HG02981 (cell line): Measurements from ENCODE around the gene PDE2A.
"Not testable (repeated sequence)": the region's sequence is repeated elsewhere in the genome, so short reads cannot be mapped to it uniquely, and the experiment has no call there.

Experiments
- ATAC-seq: cut with Tn5 transposase; IDR thresholded peaks from one replicate; pipeline ENCODE4 v1.9.1; 2021; ENCODE audit warnings: mild to moderate bottlenecking, moderate library complexity; ENCODE audit not compliant: unreplicated experiment

Gene PDE2A

DNA sequence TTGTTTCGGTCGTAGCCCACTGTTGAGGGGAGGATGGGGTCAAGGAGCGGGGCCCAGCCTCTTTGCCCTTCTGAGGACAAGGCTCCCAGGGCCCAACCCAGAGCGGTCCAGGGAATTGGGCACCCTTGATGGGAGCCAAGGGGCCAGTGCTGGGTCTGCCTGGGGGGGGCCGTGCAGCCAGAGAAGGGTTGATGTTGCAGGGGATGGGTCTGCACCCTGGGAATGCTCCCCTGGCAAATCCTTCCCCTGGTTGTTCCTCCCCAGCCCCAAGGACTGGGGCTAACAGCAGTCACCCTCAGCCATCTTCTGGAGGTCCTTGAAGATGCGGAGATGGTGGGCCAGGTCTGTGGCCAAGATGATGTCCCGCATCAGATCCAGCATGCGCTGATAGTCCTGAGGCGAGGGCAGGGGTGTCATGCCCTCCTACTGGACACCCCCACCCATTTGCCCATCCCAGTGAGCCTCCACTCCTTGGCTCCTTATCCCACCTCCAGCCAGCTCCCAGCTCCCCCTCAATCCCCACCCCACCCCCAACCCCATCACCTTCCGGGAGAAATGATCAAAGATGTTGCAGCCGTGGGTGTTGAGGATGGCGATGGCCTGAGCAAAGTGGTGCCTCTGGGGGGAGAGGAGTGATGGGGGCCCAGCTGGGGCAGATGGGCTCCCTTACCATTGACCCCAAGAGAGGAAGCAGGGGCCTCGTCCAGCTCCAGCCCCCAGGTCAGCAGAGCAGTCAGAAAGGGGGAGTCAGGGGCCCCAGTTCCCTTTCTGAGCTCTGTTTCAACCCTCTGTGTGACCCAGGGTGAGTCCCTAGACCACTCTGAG lies 95.0 kb downstream of the PDE2A start:
- ATAC-seq: no peak

DNA sequence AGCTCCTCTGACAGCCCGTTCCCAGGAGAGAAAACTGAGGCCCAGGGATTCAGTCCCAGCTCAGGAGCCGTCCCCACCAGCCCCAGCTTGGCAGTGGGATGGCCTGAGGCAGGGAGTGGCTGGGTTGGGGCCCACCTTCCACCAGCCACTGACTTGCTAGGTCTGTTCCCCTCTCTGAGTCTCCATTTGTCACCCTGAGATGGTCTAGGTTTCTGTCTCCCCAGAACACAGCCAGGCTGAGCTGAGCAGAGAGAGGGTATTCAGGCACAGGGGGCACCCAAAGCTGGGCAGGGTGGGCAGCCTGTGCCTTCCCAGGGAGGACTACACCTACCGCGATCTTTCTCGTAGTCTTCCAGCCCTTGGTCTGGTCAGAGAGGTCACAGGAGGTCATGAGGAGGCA lies 95.7 kb downstream of the PDE2A start:
- ATAC-seq: no peak

DNA sequence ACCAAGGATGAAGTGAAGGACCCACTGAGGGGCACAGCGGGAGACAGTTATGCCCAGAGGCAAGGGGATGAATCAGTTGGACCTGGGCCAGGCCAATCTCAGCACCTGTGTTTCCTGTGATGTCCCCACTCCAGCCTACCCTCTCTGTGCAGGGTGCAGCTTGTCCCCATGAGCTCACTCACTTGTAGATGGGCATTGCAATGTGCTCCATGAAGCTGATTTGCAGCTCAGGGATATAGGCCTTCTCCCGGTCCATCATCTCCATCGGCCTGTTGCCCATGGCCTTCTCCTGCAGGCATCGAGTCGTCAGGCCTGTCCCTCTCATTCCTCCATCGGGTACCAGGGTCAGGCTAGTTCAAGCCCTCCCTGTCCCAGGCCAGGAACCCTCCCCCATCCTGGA lies 96.2 kb downstream of the PDE2A start:
- no peak for ATAC-seq

DNA sequence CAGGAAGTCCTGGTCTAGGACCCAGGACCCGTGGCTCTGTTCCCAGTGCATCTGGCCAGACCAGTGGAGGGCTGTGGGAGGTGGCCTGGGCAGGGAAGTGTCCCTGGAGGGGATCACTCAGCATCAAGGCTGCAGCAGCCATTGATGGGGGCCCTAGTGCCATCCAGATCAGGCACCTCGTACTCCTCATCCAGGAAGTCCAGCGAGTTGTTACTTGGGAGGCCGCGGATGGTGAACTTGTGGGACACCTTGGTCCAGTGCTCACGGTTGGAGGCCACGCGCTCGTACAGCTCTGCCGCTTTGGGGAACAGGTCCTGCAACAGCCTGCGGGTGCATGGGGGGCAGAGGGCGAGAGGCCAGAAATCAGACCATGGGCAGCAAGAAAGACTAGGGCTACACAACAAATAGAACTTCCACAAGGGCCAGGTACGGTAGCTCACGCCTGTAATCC lies 96.9 kb downstream of the PDE2A start:
- no peak for ATAC-seq

DNA sequence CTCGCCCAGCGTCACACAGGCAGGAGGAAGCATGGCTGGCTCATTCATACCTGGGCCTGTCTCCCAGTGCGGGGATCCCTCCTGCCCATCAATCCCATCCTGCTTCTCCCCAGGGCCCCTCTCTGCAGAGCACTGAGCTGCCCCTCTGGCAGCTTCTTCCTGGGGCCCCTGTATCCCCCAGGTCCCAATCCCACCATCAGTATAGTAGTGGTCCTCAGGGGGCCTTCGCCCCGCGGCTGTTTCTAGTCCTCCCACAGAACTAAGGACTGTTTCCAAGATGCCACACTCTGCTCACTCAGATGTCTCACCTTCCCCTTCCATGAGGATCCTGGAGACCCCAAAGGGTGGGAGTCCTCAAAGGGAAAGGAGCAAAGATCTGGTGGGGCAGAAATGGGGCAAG lies 97.6 kb downstream of the PDE2A start:
- no peak for ATAC-seq

DNA sequence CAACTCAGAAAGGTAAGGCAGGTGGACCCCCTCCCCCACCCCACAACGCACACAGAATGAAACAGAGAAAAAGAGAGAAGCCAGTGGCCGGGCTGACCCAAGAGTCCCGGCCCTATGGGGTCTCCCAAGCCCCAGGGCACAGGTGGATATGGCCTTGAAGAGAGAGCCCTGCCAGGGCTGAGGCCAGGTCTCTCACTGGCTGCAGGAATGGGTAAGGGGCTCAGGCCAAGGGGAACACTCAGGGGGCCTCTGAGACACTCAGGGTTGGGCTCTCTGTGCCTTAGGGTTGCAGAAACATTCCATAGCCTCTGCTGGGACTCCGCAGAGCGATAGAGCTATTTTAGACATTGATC lies 98.0 kb downstream of the PDE2A start:
- no peak for ATAC-seq

DNA sequence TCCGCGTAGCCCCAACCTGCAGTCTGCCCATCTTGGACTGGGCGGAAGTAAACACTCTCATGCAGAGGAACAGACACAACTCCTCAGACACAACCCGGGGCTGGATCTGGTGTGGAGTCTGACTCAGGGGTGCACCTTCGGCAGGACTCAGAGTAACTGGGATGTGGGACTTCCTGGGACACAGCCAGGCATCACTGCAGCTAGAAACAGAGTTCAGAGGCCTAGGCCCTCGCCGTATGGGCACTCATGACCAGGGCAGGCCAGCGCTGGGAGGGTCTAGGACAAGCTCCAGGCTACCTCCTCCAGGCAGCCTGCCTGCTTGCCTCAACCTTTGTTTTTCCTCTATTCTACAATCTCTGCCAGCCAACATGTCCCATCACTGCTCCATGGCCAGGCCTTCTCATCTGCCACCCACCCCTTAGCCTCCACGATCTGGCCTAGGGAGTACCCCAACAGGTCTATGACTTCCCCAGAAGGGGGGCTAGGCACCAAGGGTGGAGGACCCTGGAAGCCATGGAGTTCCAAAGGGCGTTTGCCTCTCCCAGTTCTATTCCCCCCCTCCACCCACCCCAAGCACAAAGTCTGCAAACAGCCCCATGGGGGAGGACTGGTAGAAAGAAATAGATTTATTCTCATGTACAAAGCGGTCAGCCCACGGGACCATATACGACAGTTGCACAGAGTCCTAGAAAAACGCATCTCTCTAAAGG lies 98.5 kb downstream of the PDE2A start:
- no peak for ATAC-seq

DNA sequence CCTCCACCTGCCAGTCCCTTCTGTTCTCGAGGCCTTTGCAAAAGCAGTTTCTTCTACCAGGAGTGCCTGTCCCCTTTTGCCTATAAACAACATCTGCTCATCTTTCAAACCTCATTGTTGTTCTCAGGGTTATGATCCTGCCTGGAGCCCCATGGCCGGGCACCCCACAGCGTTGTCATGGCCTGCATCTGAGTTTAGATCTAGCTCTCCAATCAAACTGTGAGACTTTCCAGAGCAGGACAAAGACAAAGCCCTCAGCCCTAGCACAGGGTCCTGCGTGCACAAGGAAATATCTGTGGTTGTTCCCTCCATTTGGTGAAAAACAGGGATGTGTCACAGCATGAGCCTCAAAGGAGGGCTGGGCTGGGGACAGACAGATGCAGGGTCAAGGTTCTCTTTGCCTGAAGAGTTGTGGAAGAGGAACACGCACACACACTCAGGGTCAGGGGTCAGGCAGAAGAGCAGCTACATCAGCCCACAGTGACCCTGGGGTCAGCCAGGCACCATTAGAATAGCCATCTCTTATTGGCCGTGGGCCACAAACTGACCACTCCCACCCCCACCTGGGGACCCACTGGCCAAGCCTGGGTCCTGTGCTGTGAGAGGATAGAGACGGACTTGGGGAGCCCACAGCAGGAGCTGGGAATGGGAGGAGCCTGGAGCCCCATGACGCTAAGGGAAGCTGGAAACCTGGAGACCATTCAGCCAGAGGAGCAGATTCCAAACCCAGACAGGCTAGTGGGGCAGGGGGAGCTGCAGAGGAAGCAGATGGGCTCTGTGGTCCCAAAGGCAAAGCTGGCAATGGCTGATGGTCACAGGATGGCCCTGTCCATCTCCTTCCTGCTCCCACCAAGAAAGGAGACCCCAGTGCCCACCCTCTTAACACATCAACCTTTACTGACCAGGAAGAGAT lies 99.4 kb downstream of the PDE2A start:
- no peak for ATAC-seq

DNA sequence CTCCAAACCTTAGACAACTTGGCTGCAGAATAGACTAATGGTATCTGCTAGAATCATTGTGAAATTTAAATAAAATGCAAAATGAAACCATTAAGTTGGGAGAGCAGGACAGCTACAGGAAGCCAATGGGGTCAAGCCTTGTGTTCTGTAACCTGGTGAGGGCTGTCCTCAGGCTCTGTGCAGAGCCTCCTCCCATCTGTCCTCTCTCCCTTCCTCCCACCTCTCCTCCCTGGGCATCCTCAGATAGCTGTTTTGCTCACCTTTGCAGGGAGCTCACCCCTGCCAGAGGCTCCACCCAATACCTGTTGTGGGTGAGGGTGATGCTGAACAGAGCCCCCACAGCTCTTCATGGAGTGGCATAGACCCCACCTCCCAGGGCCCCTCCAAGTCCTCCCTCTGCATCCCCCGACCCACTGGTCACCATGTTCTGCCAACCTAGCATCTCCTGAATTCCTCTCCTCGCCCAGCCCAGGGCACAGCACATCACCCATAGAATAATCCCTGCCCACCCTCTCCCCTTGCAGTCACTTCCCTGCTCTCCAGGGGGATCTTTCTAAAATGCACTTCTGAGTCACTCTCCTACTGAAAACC lies 100.3 kb downstream of the PDE2A start:
- no peak for ATAC-seq

DNA sequence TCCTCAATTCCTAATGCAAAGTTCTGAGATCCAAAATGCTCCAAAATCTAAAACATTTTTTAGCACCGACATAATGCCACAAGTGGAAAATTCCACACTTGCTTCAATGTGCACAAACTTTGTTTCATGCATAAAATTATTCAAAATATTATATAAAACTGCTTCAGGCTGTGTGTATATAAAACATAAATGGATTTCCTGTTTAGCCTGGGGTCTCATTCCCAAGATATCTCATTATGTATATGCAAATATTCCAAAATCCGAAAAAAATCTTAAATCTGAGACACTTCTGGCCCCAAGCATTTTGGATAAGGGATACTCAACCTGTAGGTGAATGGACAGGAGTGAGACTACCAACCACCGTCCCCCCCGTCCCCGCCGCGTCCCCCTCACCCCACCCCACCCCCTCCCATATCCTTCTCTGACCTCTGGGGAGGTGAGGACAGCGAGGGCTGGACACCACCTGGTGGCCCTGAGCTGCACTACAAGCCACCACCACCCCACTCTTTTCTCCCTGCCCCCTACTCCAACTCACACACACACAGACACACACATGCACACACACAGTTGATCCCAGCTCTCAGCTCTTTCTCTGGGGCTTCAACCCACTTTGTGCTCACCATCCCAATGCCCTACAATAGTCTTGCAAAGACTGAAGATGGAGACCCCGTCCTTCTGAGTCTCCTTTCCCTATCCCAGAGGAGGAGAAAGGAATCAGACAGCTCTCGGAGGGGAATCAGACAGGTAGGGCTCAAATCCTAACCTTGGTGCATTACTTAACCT lies 101.0 kb downstream of the PDE2A start:
- ATAC-seq: no peak

DNA sequence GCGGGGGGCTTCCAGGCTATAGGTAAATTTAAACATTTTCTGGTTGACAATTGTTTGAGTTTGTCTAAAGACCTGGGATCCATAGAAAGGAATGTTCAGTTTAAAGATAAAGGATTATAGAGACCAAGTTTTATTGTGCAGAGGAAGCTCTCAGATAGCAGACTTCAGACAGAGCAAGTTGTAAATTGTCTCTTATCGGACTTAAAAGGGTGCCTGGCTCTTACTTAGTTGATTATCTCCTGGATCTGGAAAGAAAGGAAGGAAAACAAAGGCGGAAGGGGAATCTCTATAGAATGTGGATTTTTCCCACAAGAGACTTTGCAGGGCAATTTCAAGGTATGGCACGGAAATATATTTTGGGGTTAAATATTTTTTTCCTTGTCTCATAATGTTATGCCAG lies 101.7 kb downstream of the PDE2A start:
- ATAC-seq: not testable (repeated sequence)

DNA sequence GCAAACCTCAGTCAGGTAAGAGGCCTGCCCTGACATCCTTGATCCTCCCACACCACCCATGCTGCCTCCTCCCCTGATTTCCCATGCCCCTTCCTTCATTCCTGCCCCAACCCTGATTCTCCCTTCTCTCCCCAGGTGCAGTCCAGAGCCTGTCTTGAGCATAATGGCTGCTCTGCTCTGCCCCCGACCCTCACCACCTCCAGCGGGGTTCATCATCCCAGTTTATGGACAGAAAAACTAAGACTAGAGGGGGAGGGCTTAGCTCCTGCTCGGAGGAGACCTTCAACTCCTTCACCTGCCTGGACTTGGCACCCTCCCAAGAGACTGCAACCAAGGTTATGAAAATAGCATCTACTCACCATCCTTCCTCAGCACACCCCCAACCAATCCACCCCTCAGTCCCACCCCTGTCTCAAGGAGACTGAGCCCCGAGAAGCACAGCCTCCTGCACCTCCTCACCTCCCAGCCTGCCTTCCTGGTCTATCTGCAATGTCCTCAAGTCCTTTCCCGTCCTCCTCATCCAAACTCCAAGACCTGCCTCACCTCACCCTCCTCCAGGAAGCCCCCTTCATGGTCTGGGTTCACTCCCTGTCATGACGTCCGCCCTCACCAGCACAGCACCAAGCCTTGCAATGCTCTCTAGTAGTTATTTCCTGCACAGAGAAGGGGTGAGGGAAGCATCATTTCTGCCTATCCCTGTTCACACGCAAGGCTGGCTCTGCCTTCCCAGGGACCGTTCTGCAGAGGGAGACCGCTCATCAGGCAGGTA lies 103.1 kb downstream of the PDE2A start:
- ATAC-seq: no peak

DNA sequence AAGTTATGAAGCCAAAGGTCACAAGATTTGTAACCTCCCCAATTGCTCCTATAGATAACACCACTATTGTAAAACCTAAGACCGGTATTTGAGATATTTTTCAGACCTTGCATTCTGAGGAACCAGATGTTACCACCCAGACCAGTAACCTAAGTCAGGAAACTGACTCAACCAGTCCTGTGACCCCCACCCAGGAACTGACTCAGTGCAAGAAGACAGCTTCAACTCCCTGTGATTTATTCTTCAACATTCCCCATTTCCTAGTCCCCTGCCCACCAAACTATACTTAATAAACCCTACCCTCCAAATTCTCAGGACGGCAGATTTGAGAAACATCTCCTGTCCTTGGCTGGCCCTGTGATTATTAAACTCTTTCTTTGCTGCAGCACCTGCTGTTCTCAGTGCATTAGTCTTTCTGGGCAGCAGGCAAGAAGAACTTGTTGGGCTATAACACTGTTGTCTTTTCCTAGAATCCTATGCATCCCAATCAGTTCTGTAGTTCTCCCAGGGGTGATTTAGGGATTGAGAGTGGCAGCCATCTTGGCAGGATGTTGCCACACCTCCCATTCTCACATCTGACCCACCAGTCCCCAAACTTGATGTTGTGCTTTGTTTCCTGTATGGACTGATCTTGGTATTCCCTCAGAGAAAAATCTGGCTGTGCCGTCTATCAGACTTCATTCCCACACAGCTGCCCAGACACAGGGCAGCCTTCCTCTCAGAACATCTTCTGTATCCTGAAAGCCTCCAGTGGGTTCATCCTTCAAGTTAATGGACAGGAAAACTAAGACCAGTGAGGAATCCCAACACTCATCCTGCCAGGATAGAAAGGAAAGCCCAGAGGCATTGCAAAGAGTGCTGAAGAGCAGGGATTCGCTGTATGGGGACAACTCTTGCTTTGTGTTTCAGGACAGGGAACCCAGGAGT lies 104.0 kb downstream of the PDE2A start:
- no peak for ATAC-seq

DNA sequence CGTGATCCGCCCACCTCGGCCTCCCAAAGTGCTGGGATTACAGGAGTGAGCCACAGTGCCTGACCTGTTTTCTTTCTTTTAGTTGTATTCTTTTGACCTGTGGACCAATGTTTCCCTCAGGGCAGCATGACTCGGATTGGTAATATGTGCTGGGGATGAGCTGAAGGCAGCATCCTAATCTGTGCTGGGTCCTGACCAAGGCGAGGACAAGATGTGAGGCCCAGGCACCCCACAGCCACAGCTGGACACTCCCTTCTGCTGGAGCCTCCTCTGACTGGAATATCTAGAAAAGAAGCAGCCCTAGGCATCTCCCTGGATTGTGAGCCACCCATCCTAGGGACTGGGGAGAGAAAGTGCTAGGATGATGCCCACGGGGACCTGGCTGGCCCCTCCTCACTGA lies 105.4 kb downstream of the PDE2A start:
- no peak for ATAC-seq

DNA sequence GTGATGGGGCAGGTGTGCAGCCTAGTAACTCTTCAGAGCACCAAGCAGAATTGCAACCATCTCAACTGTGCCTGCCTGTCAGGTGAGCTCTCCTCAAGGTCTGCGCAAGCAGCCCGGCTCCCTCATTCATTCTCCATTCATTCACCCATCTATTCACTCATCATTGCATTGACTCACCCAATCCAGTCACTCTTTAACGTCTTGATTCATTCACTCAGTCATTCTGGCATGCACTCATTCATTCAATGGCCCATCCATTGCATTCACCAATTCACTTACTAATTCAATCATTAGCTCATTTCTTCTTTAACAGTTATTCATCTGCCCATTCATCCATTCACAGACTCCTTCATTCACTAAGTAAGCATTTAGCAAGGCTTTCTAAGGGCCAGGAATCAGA lies 111.8 kb downstream of the PDE2A start:
- ATAC-seq: no peak

DNA sequence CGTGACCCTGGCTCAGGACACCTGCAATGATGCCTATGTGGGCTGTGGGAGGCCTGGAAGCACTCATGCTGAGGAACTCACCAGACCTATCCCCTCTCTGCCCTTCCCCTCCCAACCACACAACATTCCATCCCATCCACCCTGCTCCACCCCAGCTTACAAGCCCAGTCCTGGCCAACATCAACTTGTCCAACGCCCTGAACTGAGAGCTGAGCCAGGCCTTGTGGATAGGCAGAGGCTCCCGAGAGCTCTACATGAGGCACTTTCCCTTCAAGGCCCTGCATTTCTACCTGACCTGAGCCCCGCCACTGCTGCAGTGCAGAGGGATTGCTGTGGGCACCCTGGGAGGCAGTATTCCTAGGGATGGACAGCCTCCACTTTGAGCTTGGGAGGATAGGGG lies 112.4 kb downstream of the PDE2A start:
- no peak for ATAC-seq

DNA sequence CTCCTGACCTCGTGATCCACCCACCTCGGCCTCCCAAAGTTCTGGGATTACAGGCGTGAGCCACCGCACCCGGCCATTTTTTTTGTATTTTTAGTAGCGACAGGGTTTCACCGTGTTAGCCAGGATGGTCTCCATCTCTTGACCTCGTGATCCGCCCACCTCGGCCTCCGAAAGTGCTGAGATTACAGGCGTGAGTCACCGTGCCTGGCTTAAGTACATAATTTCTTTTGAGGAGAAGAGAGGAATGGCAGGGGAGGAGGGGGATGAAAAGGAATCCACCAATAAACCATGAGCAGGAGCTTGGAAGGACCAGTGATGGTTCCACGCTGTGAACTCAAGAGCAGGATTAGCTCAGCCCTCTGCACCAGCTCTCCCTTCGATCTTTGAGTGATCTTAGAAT lies 113.4 kb downstream of the PDE2A start:
- ATAC-seq: not testable (repeated sequence)

DNA sequence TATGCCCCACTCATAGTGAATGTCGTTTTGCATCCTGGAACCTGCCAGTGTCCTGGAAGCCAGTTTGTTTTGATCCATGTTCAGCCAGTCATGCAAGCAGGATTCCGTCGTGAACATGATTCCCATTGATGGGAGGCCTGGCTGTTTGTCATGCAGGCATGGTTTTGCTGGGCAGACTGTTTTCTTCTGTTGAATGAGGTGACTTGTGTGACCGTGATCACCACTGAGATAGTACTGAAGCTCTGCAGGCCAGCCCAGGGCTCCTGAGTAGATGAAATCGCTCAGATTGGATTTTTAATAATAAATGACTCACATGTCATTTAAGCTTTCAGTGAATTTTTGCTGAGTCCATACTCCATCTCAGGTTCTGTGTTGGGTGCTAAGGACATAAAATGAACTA lies 117.8 kb downstream of the PDE2A start:
- ATAC-seq: no peak
